ENCODE measurements around the gene UBE4B.

UBE4B gene

GRCh38 chr1:10121688-10122087, 88.9 kb downstream of the UBE4B start:
- no peak for DNase-seq

GRCh38 chr1:10122926-10123325, 90.2 kb downstream of the UBE4B start:
- DNase-seq: no peak

GRCh38 chr1:10128101-10128765, 95.5 kb downstream of the UBE4B start:
- DNase-seq: no peak

GRCh38 chr1:10132316-10132715, 99.6 kb downstream of the UBE4B start:
- no peak for DNase-seq

GRCh38 chr1:10132852-10133251, 100.1 kb downstream of the UBE4B start:
- no peak for DNase-seq

GRCh38 chr1:10140981-10141380, 108.2 kb downstream of the UBE4B start:
- no peak for DNase-seq

GRCh38 chr1:10143961-10144485, 111.3 kb downstream of the UBE4B start:
- DNase-seq: no peak

- DNase-seq: no peak
These were observed 113.6 kb downstream of the UBE4B start for GRCh38 chr1:10146391-10146790.

GRCh38 chr1:10149231-10149630, 116.5 kb downstream of the UBE4B start:
- DNase-seq: no peak

- peak; percentile 49 for DNase-seq
These were observed 120.0 kb downstream of the UBE4B start for GRCh38 chr1:10152709-10153284.

GRCh38 chr1:10155087-10155712, 122.4 kb downstream of the UBE4B start:
- DNase-seq: no peak

GRCh38 chr1:10160173-10160572, 127.4 kb downstream of the UBE4B start:
- DNase-seq: no peak

- no peak for DNase-seq
These were observed 128.2 kb downstream of the UBE4B start for GRCh38 chr1:10160907-10161490.

- DNase-seq: no peak
These were observed 129.0 kb downstream of the UBE4B start for GRCh38 chr1:10161541-10162290.

GRCh38 chr1:10168912-10169514, 136.3 kb downstream of the UBE4B start:
- no peak for DNase-seq

- no peak for DNase-seq
These were observed 137.4 kb downstream of the UBE4B start for GRCh38 chr1:10170239-10170574.

GRCh38 chr1:10171105-10171767, 138.5 kb downstream of the UBE4B start:
- DNase-seq: no peak

GRCh38 chr1:10171995-10172669, 139.4 kb downstream of the UBE4B start:
- no peak for DNase-seq

- DNase-seq: no peak
These were observed 140.8 kb downstream of the UBE4B start for GRCh38 chr1:10173582-10173981.

GRCh38 chr1:10177876-10178275, 145.1 kb downstream of the UBE4B start:
- no peak for DNase-seq

- no peak for DNase-seq
These were observed 146.0 kb downstream of the UBE4B start for GRCh38 chr1:10178597-10179405.

All from NCI-H1694 (cell line).